Transverse colon (tissue), 3 donors: ENCODE results near the gene ARRDC3.

Experiments
- EP300 ChIP-seq: sonication (generic); formaldehyde crosslinking; IDR thresholded peaks from one replicate; pipeline ENCODE4 v1.6.1; 2017; ENCODE audit warnings: antibody characterized with exemption, low read depth
- POLR2A ChIP-seq: fragments of 450-650 bp; IDR thresholded peaks from one replicate; pipeline ENCODE4 v1.6.1; 2016; ENCODE audit warnings: antibody characterized with exemption, mild to moderate bottlenecking, moderate library complexity
- TF ChIP-seq, protein P1 (sequence below), 5 experiments: fragments of 200-600 bp in 3 of 5; fragments of 450-650 bp in 2 of 5; sonication (generic) in 3 of 5; IDR thresholded peaks; 1 replicate in 2 of 5; 2 replicates in 3 of 5; pipeline ENCODE4 v1.5.1; 2016 to 2017; ENCODE audit warnings: antibody characterized with exemption in 5 of 5, inconsistent platforms in 3 of 5, mild to moderate bottlenecking in 2 of 5, moderate library complexity in 1 of 5

DNA sequence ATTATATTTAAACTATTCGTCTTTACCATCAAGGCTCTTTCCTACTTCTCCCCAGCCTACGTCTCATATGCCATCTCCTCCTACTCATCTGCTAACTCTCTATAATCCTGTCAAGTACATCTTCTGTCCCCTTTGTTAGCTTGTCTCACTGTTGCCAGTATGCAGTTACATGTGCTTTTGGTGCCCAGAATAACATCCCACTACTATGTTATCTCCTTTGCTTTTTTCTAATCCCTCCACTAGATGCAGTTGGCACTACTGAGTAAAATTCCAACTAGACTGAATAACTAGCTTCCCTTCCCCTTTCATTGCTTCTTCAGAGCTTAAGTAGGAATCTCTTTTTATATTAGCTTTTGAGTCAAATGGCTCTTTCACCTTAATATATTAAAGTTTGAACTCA lies 3.0 kb upstream of the ARRDC3 start:
- TF ChIP-seq, protein P1, sequence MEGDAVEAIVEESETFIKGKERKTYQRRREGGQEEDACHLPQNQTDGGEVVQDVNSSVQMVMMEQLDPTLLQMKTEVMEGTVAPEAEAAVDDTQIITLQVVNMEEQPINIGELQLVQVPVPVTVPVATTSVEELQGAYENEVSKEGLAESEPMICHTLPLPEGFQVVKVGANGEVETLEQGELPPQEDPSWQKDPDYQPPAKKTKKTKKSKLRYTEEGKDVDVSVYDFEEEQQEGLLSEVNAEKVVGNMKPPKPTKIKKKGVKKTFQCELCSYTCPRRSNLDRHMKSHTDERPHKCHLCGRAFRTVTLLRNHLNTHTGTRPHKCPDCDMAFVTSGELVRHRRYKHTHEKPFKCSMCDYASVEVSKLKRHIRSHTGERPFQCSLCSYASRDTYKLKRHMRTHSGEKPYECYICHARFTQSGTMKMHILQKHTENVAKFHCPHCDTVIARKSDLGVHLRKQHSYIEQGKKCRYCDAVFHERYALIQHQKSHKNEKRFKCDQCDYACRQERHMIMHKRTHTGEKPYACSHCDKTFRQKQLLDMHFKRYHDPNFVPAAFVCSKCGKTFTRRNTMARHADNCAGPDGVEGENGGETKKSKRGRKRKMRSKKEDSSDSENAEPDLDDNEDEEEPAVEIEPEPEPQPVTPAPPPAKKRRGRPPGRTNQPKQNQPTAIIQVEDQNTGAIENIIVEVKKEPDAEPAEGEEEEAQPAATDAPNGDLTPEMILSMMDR (IDR thresholded peaks at IDR 0.05), result no peak
- no peak for TF ChIP-seq EP300
- no peak for TF ChIP-seq POLR2A
